GM18502 (cell line): Measurements from ENCODE around the gene ERAP2.
A peak's percentile ranks its signal among the peaks of the same experiment; 100 is the strongest.

Source experiments
- ATAC-seq: cut with Tn5 transposase; IDR thresholded peaks from one replicate; pipeline ENCODE4 v1.9.1; 2021; ENCODE audit warnings: mild to moderate bottlenecking; ENCODE audit not compliant: unreplicated experiment, poor library complexity

Gene ERAP2

GRCh38 chr5:96863114-96863513 lies 13.2 kb upstream of the ERAP2 start:
- no peak for ATAC-seq

GRCh38 chr5:96863949-96864584 lies 12.2 kb upstream of the ERAP2 start:
- ATAC-seq: no peak

DNA sequence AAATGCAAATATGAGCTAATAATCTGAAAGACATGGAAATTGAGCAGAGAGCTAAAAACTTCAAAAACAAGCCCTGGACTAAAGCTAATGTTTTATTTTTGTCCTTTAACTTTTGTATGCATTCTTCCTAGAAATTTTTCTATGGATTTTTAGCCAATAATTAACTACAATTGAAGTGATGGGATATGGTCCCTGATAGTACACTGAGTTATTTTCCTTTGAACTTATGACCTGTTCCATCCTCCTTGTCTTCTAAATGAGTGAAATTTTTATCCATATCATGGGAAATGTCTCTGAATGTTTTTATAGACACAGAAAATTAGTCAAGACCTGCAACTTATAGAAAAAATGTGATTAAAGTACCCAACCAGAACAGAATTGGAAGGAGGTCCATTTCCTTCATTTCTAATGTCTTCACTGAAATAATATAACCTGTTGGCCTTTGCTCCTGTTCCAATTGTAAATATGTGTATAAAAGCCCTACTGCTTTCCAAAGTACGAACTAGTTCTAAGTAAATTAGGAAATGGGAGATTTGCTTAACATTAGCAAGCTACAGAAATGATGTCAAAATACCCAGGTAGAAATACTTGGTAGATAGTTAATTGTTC lies 11.3 kb upstream of the ERAP2 start:
- ATAC-seq: no peak

DNA sequence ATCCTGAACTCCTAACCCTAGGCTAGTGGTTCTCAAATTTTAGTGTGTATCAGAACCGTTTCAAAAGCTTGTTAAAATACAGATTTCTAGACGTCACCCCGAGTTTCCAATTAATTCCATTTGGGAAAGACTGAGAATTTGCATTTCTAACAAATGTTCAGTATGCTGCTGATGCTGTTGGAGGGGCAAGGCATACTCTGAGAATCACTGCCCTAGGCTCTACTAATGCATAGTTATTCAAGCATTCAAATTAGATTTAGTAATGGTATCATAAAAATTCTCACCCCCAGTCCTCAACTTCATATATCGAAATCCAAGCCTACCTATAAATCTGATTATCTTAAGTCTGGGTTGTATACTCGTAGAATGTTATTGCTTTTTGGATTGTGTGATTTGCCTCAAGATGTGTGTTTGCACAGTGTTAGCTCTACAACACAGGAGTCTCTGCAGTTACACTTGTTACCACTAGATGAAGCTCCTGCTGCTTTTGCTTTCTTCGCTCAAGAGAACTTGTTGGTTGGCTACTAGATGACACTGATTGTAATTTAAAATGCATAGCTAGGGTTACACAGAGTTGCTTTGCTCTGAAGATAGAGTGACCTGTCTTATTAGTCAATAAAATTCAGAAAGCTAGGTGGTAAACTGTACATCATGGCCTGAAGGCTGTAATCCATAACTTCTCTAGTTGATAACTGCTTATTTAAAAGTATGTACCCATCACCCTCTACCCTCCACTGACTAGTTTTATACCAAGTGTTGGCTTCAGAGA lies 7.5 kb upstream of the ERAP2 start:
- peak; percentile 87 for ATAC-seq

DNA sequence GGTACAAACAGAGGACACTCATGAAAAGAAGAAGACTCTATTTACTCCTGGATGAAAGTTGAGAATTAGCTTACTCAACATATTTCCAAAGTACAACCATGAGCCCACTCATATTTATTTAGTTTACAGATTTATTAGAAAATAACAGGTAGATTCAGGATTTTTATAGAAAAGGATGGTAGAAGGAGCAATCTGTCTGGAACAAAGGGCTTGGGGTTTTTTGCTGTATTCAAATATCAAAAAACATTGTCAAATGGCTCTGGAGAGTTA lies 7.0 kb upstream of the ERAP2 start:
- no peak for ATAC-seq

GRCh38 chr5:96870094-96871026 lies 5.9 kb upstream of the ERAP2 start:
- peak; percentile 80 for ATAC-seq

DNA sequence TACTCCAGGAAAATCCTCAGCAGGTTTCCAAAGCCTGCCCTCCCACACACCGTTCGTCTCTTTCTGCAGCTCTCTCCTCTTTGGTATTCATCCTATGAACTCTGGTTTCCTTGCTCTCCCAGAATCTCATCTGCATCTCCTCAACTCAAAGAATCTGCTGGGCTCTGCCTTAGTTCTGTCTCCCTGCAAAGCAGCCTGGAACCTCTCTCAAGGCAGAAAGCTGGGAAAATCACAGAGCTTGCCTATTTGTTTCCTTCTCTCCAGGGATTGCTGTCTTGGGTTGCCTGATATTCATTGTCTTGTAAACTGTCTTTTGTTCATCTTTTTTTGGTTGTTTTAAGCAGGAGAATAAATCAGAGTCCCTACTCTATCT lies 5.3 kb upstream of the ERAP2 start:
- ATAC-seq: no peak

- no peak for ATAC-seq
Measured at GRCh38 chr5:96871686-96872085, 4.6 kb upstream of the ERAP2 start.

- ATAC-seq: no peak
Measured at GRCh38 chr5:96873449-96873848, 2.9 kb upstream of the ERAP2 start.

DNA sequence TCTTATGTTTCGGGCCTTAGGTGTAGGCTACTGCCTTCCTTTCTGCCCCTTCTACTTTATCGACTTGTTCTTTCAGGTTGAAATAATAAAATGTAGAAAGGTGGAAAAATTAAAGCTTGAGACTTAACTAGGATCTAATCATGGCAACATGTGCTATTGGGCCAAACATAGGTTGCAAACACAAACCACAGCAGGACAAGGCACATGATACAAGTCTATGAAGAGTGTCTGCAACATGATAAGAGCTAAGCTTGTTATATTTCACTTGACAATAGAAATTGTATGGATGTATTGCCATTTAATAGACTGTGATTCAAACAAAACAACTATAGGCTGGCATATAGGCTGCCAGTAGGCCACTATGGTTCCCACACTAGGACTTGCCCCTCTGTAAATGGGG lies 1.7 kb upstream of the ERAP2 start:
- no peak for ATAC-seq

DNA sequence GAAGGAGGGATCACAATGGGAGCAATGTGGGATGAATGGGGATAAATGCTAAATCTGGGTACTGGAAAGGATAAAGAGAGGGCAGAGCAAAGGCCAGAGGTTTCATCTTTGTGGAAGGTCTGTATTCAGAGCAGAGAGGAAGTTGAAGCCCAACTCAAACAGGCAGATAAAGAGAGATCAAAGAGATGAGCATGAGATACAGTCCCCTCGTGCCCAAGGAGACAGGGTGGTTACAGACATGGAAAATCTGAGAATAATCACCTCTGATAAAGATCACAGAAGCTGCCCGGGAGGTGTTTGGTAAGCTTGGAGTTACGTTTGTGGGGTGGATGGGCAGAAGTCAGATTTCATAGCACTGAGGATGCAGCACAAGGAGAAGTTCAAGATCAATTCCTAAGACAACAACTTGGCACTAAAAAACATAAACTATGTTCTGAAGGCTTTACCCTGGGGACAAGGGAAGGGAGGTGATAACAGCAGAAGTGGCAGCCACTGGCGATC lies 459 bp upstream of the ERAP2 start:
- ATAC-seq: peak; percentile 19

DNA sequence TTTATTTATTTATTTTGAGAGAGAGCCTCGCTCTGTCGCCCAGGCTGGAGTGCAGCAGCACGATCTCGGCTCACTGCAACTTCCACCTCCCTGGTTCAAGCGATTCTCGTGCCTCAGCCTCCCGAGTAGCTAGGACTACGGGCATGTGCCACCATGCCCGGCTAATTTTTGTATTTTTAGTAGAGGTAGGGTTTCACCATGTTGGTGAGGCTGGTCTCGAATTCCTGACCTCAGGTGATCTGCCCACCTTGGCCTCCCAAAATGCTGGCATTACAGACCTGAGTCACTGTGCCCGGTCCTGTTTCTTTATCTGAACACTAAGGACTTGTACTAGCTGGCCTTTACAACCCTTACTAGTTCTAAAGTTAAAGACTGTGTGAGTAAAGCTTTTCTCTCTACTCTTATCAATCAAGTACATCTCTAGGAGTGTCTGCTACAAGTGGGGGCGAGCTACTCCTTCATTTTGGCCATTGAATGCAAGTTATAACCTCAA lies 723 bp downstream of the ERAP2 start:
- peak; percentile 21 for ATAC-seq

GRCh38 chr5:96879665-96880064 lies 3.4 kb downstream of the ERAP2 start:
- ATAC-seq: no peak

DNA sequence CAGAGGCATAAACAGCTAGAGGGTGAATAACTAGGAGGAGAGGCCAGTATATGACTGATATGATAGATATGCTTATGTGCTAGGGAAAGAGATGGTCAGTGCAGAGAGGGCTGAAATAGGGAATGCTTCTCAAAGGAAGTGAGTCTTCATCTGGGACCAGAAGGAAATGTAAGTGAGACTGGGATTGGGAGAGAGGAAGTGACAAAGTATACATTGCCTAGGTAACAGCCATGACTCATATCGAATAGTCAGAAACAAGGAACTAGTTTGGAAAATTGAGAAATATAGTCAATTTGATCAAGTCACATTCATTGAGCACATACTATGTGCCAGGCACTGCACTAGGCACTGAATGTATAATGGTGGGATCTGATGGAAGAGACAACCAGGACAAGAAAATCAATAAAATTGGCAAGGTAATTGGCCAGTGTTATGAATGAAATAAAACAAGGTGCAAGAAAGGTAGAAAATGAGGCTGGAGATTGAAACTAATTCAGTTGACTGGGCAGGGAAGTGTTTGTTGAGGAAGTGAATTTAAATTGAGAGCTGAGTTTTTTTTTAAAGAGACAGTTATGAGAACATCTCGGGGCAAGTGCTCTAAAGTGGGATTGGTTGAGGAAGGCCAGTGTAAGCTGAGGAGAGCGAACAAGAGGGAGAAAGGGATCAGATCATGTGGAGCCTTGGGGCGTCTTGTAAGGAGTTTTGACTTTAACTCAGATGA lies 4.3 kb downstream of the ERAP2 start:
- ATAC-seq: no peak

GRCh38 chr5:96881511-96882115 lies 5.3 kb downstream of the ERAP2 start:
- ATAC-seq: peak; percentile 24

DNA sequence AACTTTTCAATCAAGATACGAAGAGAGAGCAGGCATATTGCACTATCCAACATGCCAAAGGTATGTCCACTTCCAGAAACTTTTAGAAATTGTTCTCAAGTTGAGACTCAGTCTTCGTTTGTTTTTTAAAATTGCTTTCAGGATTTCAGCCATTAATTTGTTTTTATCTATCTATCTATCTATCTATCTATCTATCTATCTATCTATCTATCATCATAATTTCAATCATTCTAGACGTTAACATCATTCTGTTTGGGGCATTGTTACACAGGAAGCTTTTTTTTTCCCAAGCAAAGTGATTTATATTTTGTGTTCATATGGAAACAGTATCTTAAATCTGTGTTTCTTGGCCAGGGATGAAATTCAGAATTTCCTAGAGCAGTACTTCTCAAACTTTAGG lies 7.6 kb downstream of the ERAP2 start:
- ATAC-seq: no peak

GRCh38 chr5:96884995-96885394 lies 8.7 kb downstream of the ERAP2 start:
- ATAC-seq: no peak

DNA sequence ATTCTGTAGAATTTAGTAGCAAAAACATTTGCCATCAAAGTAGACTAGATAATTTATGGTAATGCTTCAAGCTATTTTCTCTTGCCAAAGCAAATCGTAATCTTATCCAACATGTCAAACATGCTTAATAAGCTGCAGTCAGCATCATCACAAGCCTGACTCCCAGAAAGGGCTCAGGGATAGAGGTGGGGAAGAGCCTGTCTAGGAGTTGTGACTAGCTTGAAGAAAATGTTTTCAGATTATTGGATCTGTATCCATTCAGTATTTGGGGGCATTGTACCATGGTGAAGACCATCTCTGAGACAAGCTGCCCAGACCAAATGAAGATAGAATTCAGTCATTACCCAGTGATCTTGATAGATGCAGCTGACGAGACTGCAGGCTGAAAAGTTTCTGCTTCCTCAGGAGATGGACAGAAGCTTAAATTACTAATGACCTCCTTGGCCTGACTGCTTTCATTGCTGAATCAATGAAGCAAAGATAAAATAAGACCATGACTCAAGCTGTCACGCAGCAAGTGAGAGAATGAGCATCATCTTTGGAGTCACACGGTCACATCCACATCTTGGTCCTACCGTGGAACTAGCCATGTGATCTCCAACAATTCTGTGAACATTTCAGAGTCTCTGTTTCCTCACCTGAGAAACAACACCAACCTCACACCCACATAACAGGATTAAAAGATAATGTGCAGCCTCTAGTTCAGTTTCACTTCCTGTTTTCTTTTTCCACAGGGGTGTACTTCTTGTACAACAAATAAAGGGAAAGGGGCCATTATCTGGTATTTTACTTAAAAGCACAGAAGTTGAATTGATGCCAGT lies 9.4 kb downstream of the ERAP2 start:
- peak; percentile 95 for ATAC-seq

- ATAC-seq: no peak
Measured at GRCh38 chr5:96893342-96893741, 17.0 kb downstream of the ERAP2 start.
